HUES6 (cell line): ENCODE measurements around the gene USB1.

Experiments used
- H3K27ac ChIP-seq: 2 replicates; pipeline ENCODE4 v1.7.0; 2013; ENCODE audit warnings: low read depth, mild to moderate bottlenecking, low read length, inconsistent platforms
- H3K27me3 ChIP-seq: 2 replicates; pipeline ENCODE4 v1.6.1; 2013; ENCODE audit warnings: low read length; ENCODE audit not compliant: control insufficient read depth, insufficient read depth
- H3K36me3 ChIP-seq: 2 replicates; pipeline ENCODE4 v1.6.1; 2013; ENCODE audit warnings: low read length; ENCODE audit not compliant: control insufficient read depth, insufficient read depth
- H3K4me1 ChIP-seq: 2 replicates; pipeline ENCODE4 v1.6.1; 2013; ENCODE audit warnings: low read length; ENCODE audit not compliant: control insufficient read depth, insufficient read depth
- H3K4me3 ChIP-seq: 2 replicates; pipeline ENCODE4 v1.5.1; 2013; ENCODE audit warnings: low read depth, low read length
- H3K9ac ChIP-seq: one replicate; pipeline ENCODE4 v1.6.1; 2013; ENCODE audit warnings: mild to moderate bottlenecking, low read length
- H3K9me3 ChIP-seq: 2 replicates; pipeline ENCODE4 v1.6.1; 2013; ENCODE audit warnings: low read depth, low read length; ENCODE audit not compliant: control insufficient read depth, insufficient read depth

Gene USB1

DNA sequence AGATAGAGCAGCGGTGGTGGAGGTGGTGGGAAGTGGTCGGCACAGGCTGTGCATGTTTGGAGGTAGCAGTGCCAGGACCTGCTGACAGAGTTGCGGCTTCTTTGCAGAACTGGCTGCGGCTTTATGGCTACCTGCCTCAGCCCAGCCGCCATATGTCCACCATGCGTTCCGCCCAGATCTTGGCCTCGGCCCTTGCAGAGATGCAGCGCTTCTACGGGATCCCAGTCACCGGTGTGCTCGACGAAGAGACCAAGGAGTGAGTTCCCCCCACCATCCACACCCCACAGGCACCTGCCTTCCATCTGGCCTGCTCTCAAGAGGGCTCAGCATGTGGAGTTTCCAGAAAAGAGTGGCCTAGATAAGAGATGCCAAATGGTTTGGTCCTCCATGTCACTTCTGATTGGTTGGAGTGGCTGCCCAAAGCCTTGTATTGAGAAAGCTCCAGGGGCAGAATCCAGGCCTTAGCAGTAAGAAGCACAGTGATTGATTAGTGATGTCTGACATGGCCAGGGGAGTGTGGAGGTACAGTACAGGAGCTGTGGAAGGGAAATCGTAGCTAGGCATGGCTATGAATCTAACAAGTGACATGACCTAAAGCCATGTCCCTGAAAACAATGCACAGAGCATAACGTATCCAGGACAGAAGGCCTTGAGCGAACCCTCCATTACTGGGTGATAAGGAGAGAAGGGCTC, 36.3 kb downstream of the USB1 start:
- Histone ChIP-seq H3K27ac (no peak overlapping the region), H3K9ac (no peak overlapping the region), H3K4me3 (no peak overlapping the region), H3K27me3 (no peaks in the 10 kb centered on the region), H3K4me1 (peaks cover 6% of the 10 kb centered on the region; the same call in 1 of the 2 replicates), H3K9me3 (no peaks in the 10 kb centered on the region), H3K36me3 (peaks cover 52% of the 10 kb centered on the region)

DNA sequence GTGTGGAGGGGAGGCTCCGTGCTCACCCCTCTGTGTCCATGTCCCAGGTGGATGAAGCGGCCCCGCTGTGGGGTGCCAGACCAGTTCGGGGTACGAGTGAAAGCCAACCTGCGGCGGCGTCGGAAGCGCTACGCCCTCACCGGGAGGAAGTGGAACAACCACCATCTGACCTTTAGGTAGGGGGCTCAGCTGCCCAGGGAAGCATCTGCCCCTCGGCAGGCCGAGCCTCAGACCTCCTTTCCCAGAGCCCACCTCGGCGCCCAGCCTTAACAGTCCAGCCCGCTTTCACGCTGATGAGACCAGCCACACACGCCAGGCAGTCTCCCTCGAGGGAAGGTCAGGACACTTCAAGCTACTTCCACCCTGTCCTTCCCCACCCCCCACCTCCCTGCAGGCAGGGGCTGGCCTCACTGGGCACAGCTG, 37.0 kb downstream of the USB1 start:
- no peaks in the 10 kb centered on the region for H3K9me3 ChIP-seq
- H3K4me1 ChIP-seq: peaks cover 2% of the 10 kb centered on the region; the same call in 1 of the 2 replicates
- no peak overlapping the region for H3K9ac ChIP-seq
- peaks cover 60% of the 10 kb centered on the region for H3K36me3 ChIP-seq
- H3K4me3 ChIP-seq: no peak overlapping the region
- no peak overlapping the region for H3K27ac ChIP-seq
- no peaks in the 10 kb centered on the region for H3K27me3 ChIP-seq

DNA sequence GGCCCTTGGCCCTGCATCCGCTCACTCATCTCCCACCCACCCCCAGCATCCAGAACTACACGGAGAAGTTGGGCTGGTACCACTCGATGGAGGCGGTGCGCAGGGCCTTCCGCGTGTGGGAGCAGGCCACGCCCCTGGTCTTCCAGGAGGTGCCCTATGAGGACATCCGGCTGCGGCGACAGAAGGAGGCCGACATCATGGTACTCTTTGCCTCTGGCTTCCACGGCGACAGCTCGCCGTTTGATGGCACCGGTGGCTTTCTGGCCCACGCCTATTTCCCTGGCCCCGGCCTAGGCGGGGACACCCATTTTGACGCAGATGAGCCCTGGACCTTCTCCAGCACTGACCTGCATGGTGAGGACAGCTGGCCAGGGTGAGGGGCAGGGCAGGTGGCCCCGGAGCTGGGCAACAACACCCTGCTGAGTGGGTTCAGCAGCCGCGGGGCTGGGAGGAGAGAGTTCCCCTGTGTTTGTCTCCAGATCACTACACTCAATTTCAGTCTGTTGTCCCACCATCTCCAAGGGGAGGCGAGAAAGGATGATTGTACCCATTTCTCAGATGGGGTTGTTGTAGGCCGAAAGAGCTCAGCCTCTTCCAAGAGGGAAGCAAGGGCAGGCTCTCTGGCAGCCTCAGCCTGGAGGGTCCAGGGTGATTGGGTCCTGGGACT, 38.8 kb downstream of the USB1 start:
- H3K4me3 ChIP-seq: no peak overlapping the region
- no peak overlapping the region for H3K9ac ChIP-seq
- peaks cover 75% of the 10 kb centered on the region for H3K36me3 ChIP-seq
- H3K27me3 ChIP-seq: no peaks in the 10 kb centered on the region
- no peaks in the 10 kb centered on the region for H3K9me3 ChIP-seq
- no peak overlapping the region for H3K27ac ChIP-seq
- H3K4me1 ChIP-seq: no peaks in the 10 kb centered on the region; the same call in 1 of the 2 replicates

DNA sequence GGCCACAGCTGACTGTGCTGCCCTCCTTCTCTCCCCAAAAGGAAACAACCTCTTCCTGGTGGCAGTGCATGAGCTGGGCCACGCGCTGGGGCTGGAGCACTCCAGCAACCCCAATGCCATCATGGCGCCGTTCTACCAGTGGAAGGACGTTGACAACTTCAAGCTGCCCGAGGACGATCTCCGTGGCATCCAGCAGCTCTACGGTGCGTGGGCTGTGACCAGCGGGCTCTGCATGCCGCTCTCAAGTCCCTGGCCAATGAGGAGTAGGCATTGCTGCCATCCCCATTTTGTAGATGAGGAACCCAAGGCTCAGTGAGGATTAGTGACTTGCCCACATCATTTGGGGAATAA, 39.3 kb downstream of the USB1 start:
- Histone ChIP-seq H3K9ac (no peak overlapping the region), H3K9me3 (no peaks in the 10 kb centered on the region), H3K27ac (no peak overlapping the region), H3K4me3 (no peak overlapping the region), H3K36me3 (peaks cover 75% of the 10 kb centered on the region), H3K4me1 (no peaks in the 10 kb centered on the region), H3K27me3 (no peaks in the 10 kb centered on the region)

DNA sequence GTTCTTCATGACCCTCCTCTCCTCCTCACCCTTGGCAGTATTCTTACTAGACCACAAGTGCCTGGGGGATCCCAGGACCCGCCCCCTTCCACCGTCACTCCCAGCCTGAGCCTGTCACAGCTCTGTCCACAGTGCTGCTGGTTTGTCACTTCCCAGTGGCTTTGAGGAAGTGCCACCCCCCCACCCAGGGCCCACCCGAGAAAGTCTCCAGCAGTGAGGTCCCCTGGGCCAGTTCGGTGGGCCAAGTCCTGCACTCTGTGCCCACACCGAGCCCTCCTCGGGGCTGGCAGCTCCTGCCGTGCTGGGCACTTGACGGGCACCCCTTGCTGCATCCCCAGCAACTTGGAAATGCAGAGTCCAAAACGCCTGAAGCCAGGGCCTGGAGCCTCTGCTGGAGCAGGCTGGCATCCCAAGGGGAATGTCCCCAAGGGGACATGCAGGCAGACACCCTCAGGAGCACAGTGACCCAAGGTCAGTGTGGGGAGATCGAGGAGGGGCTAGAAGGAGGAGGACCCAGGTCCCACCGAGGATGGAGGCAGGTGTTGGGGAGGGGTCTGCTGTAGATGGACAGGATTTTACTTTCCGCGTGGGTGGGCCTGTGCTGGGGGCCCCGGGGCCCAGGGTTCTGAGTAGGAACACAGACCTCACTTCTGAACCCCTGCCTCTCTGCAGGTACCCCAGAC, 39.9 kb downstream of the USB1 start:
- no peaks in the 10 kb centered on the region for H3K4me1 ChIP-seq
- H3K36me3 ChIP-seq: peaks cover 76% of the 10 kb centered on the region
- H3K9me3 ChIP-seq: no peaks in the 10 kb centered on the region
- no peaks in the 10 kb centered on the region for H3K27me3 ChIP-seq
- H3K9ac ChIP-seq: no peak overlapping the region
- no peak overlapping the region for H3K4me3 ChIP-seq
- H3K27ac ChIP-seq: no peak overlapping the region

DNA sequence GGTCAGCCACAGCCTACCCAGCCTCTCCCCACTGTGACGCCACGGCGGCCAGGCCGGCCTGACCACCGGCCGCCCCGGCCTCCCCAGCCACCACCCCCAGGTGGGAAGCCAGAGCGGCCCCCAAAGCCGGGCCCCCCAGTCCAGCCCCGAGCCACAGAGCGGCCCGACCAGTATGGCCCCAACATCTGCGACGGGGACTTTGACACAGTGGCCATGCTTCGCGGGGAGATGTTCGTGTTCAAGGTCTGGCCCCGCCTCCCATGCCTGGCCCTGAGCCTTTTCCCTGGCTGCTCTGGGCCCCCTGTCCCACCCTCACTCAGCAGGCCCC, 40.4 kb downstream of the USB1 start:
- Histone ChIP-seq H3K36me3 (peaks cover 79% of the 10 kb centered on the region), H3K9me3 (no peaks in the 10 kb centered on the region), H3K4me1 (peaks cover 5% of the 10 kb centered on the region; the same call in 1 of the 2 replicates), H3K4me3 (no peak overlapping the region), H3K9ac (no peak overlapping the region), H3K27me3 (no peaks in the 10 kb centered on the region), H3K27ac (no peak overlapping the region)

DNA sequence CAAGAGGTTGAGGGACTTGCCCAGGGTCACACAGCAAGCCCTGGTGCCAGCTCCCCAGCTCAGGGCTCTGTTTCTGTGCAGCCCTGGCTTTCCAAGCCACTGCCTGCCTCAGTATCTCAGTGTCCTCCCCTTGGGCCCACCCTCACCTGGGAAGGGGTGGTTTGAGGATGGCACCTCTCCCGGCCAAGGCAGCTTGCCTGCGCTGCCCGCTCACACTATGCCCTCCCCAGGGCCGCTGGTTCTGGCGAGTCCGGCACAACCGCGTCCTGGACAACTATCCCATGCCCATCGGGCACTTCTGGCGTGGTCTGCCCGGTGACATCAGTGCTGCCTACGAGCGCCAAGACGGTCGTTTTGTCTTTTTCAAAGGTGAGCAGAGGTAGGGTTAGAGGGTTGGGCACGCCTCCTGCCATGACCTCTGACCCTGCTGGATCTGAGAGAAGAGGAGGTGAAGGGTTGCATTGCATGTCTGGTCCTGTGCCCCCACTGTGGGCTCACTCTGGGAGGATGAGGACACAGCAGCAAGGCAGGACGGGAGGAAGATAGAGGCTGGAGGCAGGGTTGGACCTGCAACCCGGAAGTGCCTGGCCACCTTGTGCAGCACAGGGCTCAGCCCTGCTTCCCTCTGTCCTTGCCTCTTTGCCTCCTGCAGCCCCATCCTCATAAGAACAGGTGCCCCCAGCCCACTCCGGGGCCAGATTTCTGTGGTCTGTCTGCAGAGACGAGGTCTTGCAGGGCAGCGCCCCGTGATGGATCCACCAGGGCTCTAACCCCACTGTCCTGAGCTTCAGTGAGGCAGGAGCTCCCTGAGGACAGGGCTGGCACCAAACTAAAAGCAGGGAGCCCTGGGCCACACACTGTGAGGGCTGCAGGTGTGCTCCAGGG, 41.0 kb downstream of the USB1 start:
- Histone ChIP-seq H3K9me3 (no peaks in the 10 kb centered on the region), H3K4me1 (peaks cover 11% of the 10 kb centered on the region; the same call in 1 of the 2 replicates), H3K9ac (no peak overlapping the region)

DNA sequence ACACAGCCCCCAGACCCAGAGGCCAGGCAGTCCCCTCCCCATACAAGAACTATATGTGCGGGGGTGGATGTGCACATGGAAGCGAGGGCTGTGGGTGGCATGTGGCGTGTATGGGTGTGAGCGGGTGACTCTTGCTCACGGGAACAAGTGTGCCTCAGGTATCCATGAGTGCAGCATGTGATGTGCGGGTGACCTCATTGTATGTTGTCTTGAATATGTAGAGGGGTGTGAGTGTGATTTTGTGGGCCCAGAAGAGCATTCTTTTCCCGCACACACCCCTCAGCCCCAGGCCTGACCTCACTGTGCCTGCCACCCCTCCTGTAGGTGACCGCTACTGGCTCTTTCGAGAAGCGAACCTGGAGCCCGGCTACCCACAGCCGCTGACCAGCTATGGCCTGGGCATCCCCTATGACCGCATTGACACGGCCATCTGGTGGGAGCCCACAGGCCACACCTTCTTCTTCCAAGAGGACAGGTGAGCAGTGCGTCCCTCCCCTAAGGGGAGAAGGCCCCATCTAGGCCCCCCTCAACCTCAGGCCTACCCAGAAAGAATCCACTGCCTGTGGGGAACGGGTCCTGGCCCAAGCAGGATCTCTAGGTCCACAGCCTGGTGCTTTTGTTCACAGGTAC, 41.8 kb downstream of the USB1 start:
- no peaks in the 10 kb centered on the region for H3K9me3 ChIP-seq
- peaks cover 68% of the 10 kb centered on the region for H3K36me3 ChIP-seq
- no peak overlapping the region for H3K9ac ChIP-seq
- H3K27me3 ChIP-seq: no peaks in the 10 kb centered on the region
- H3K4me1 ChIP-seq: peaks cover 19% of the 10 kb centered on the region
- no peak overlapping the region for H3K4me3 ChIP-seq
- H3K27ac ChIP-seq: no peak overlapping the region

More for the DNA sequence above, 41.0 kb downstream of the USB1 start:
- Histone ChIP-seq H3K36me3 (peaks cover 76% of the 10 kb centered on the region), H3K27me3 (no peaks in the 10 kb centered on the region), H3K27ac (no peak overlapping the region), H3K4me3 (no peak overlapping the region)

DNA sequence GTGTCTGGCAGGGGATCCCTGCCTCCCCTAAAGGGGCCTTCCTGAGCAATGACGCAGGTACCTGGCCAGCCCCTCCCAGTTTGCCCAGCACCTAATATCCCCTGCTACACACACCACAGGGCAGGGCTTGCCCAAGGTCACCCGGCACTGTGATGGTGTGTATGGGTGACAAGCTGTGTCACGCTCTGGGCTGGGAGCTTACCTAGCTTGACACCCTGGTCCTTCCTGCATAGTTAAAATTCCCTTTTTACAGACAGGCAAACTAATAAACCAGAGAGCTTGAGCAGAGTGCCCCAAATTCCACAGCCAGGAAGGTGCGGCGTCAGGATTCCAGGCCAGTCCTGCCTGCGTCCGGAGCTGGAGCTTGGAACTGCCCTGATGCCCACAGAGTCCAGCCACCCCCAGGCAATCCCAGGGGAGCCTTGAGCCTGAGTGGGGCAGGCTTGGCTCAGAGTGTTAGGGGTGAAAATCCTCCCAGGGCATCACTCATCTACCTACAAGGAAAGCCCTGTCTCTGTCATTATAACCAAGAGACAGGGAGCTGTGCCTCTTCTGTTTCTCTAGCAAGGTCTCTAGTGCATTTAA, 42.5 kb downstream of the USB1 start:
- no peaks in the 10 kb centered on the region for H3K27me3 ChIP-seq
- H3K9me3 ChIP-seq: no peaks in the 10 kb centered on the region
- H3K4me1 ChIP-seq: peaks cover 19% of the 10 kb centered on the region
- no peak overlapping the region for H3K4me3 ChIP-seq
- H3K36me3 ChIP-seq: peaks cover 62% of the 10 kb centered on the region
- no peak overlapping the region for H3K9ac ChIP-seq
- no peak overlapping the region for H3K27ac ChIP-seq

DNA sequence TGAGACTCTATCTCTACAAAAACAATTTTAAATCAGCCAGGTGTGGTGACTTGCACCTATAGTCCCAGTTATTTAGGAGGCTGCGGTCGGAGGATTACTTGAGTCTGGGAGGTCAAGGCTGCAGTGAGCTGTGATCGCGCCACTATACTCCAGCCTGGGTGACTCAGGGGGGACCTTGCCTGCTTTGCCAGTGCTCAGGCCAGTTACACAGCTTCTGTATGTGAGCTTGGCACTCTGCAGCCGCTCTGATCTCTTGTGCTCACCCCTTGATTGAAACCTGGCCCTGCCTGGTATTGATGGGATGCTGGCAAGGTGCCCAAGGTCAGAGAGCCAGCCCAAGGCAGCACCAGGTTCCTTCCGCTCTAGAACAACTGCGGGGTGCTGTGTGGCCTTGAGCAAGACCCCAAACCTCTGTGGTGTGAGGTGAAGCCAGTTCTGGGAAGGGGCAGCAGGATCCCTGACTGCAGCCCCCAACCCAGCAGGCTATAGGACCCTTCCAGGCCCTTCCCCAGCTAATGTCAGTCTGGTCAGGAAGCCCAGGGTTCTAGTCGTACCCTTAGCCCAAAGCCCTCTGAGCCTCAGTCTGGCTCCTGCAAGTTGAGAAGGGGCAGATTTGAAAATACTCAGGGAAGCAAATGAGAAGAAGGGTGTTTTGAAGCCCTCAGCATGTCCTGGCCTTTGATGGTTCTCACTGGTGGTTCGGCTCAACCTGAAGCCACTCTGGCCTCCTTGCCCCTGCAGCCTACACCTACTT, 43.2 kb downstream of the USB1 start:
- Histone ChIP-seq H3K4me1 (peaks cover 19% of the 10 kb centered on the region), H3K36me3 (peaks cover 55% of the 10 kb centered on the region), H3K9ac (no peak overlapping the region)

More for the DNA sequence above, 43.2 kb downstream of the USB1 start:
- Histone ChIP-seq H3K9me3 (no peaks in the 10 kb centered on the region), H3K27ac (no peak overlapping the region), H3K4me3 (no peak overlapping the region), H3K27me3 (no peaks in the 10 kb centered on the region)
